ENCODE data around the gene POU6F2. TPM values are rescaled to one million over a fixed set of nuclear protein-coding genes. Genes with fewer than 3 reads are reported as not detected.
A peak's percentile ranks its signal among the peaks of the same experiment; 100 is the strongest.
"Not testable (repeated sequence)": the region's sequence is repeated elsewhere in the genome, so short reads cannot be mapped to it uniquely, and the experiment has no call there.

The POU6F2 gene
- total RNA-seq, 1 donor from 2014 or later: 0.40 TPM

DNA sequence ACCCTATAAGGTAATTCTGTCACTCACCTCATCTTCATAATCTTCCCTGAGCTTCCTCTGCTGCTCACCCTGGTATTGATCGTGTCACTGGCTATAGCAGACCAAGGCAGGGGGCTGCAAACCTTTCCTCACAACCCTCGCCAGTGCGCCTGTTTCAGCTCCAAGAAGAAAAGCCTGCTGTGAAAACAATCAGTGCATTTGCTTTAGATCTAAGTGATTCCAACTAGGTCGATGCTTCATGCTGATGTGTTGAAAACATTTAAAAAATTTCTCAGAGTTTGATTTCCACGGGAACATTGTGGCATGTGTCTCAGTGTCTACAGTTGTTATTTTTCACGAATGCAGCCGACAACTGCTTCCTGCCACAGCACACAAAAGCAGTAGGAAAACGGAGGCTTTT lies 27.3 kb downstream of the POU6F2 start:
- DNase-seq (ENCODE audit: low spot score): no peak
- H3K9me3 Mint-ChIP-seq (ENCODE audit: low read depth): no peaks in the 10 kb centered on the region
- TF ChIP-seq, protein P1, sequence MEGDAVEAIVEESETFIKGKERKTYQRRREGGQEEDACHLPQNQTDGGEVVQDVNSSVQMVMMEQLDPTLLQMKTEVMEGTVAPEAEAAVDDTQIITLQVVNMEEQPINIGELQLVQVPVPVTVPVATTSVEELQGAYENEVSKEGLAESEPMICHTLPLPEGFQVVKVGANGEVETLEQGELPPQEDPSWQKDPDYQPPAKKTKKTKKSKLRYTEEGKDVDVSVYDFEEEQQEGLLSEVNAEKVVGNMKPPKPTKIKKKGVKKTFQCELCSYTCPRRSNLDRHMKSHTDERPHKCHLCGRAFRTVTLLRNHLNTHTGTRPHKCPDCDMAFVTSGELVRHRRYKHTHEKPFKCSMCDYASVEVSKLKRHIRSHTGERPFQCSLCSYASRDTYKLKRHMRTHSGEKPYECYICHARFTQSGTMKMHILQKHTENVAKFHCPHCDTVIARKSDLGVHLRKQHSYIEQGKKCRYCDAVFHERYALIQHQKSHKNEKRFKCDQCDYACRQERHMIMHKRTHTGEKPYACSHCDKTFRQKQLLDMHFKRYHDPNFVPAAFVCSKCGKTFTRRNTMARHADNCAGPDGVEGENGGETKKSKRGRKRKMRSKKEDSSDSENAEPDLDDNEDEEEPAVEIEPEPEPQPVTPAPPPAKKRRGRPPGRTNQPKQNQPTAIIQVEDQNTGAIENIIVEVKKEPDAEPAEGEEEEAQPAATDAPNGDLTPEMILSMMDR (IDR thresholded peaks at IDR 0.05): no peak
- no peaks in the 10 kb centered on the region for H3K36me3 Mint-ChIP-seq (ENCODE audit: low read depth)
- peaks cover 5% of the 10 kb centered on the region for H3K27me3 Mint-ChIP-seq (ENCODE audit: low read depth)
- no peak overlapping the region for H3K27ac Mint-ChIP-seq (ENCODE audit: unreplicated experiment)
- H3K4me1 Mint-ChIP-seq (ENCODE audit: low read depth): no peaks in the 10 kb centered on the region
- no peak overlapping the region for H3K4me3 Mint-ChIP-seq (ENCODE audit: unreplicated experiment)

DNA sequence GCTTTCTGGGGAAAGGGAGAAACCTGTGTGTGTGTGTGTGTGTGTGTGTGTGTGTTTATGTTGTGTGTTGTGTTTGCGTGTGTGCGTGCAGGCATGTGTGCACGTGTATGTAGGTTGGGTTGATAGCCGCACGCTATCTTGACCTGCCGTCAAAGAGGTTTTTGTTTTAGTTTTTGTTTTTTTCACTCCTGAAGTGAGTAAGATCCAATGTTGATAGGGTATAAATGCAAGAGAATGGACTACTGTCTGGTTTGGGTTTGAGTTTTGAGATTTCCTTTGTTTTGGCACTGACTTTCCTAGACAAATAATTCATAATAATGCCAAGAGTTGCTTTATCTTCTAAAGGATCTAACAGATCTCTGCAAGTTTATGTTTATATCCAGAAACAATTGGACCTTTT lies 27.8 kb downstream of the POU6F2 start:
- DNase-seq (ENCODE audit: low spot score): no peak
- peaks cover 5% of the 10 kb centered on the region for H3K27me3 Mint-ChIP-seq (ENCODE audit: low read depth)
- H3K4me1 Mint-ChIP-seq (ENCODE audit: low read depth): no peaks in the 10 kb centered on the region
- H3K36me3 Mint-ChIP-seq (ENCODE audit: low read depth): no peaks in the 10 kb centered on the region
- H3K27ac Mint-ChIP-seq (ENCODE audit: unreplicated experiment): no peak overlapping the region
- TF ChIP-seq, protein P1 (IDR thresholded peaks at IDR 0.05): no peak
- no peak overlapping the region for H3K4me3 Mint-ChIP-seq (ENCODE audit: unreplicated experiment)
- H3K9me3 Mint-ChIP-seq (ENCODE audit: low read depth): no peaks in the 10 kb centered on the region

- H3K9me3 Mint-ChIP-seq (ENCODE audit: low read depth); DNase-seq (ENCODE audit: low spot score); H3K4me1 Mint-ChIP-seq (ENCODE audit: low read depth); H3K27me3 Mint-ChIP-seq (ENCODE audit: low read depth); H3K36me3 Mint-ChIP-seq (ENCODE audit: low read depth): not testable (repeated sequence)
- Mint-ChIP-seq H3K4me3 (ENCODE audit: unreplicated experiment) (peak overlapping the region; percentile 74), H3K27ac (ENCODE audit: unreplicated experiment) (peak overlapping the region; percentile 79)
Measured at GRCh38 chr7:39013049-39013939, 35.6 kb downstream of the POU6F2 start.

DNA sequence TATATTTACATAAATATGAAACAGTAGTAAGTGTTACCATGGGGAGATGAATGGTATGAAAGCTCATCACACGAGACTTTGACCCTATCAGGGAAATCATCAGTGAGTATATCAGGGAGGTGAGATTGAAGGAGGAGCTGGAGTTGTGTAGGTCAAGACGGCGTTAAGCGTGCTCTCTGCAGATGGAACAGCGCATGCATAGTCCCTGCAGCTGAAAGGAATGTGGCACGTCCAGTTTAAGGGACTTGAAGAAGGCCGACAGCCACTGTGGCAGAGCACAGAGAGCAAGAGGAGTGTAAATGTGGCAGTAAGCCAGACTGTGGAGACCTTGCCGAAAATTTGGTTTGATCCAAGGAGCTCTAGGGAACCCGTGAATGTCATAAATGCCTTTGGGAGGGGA lies 38.9 kb downstream of the POU6F2 start:
- Mint-ChIP-seq H3K4me3 (ENCODE audit: unreplicated experiment) (no peak overlapping the region), H3K4me1 (ENCODE audit: low read depth) (peaks cover 3% of the 10 kb centered on the region), H3K9me3 (ENCODE audit: low read depth) (no peaks in the 10 kb centered on the region), H3K36me3 (ENCODE audit: low read depth) (no peaks in the 10 kb centered on the region), H3K27me3 (ENCODE audit: low read depth) (peaks cover 2% of the 10 kb centered on the region), H3K27ac (ENCODE audit: unreplicated experiment) (no peak overlapping the region)
- no peak for DNase-seq (ENCODE audit: low spot score)
- TF ChIP-seq, protein P1 (IDR thresholded peaks at IDR 0.05): no peak

DNA sequence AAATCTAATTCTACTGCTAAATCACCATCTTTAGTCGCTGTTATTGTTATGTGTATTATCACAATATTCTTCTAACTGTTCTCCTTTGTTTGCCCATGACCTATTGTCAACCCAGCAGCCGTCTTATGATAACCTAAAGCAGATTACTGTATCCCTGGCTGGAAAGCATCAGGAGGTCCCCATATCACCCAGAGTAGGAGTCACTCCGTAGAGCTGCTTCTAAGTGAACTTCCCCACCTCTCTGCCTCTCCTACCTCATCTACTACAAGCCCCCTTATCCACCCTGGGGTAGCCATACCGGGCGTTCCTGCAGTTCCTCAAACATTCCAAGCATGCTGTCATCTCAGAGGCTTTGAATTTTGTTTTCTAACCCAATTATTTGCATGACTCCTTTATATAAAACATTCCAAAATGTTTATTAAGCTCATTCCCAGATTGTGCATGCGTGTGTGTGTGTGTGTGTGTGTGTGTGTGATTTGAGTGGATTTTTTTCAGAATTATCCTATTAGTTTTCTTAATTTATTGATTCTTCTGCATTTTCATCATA lies 39.7 kb downstream of the POU6F2 start:
- Mint-ChIP-seq H3K4me1 (ENCODE audit: low read depth) (peaks cover 3% of the 10 kb centered on the region), H3K27ac (ENCODE audit: unreplicated experiment) (no peak overlapping the region), H3K36me3 (ENCODE audit: low read depth) (peaks cover under 1% of the 10 kb centered on the region), H3K9me3 (ENCODE audit: low read depth) (peaks cover 2% of the 10 kb centered on the region), H3K27me3 (ENCODE audit: low read depth) (peaks cover 2% of the 10 kb centered on the region), H3K4me3 (ENCODE audit: unreplicated experiment) (no peak overlapping the region)
- no peak for DNase-seq (ENCODE audit: low spot score)
- TF ChIP-seq, protein P1 (IDR thresholded peaks at IDR 0.05): no peak

Measured in chondrocyte (in vitro differentiated cells).